Globus pallidus (tissue), 1 donor: ENCODE data around the gene RTN4.
"Not testable (repeated sequence)": the region's sequence is repeated elsewhere in the genome, so short reads cannot be mapped to it uniquely, and the experiment has no call there.

Source experiments
- DNase-seq: peaks from one replicate; pipeline ENCODE4 v3.0.0-alpha.2; 2015; ENCODE audit warnings: low spot score

RTN4 gene

DNA sequence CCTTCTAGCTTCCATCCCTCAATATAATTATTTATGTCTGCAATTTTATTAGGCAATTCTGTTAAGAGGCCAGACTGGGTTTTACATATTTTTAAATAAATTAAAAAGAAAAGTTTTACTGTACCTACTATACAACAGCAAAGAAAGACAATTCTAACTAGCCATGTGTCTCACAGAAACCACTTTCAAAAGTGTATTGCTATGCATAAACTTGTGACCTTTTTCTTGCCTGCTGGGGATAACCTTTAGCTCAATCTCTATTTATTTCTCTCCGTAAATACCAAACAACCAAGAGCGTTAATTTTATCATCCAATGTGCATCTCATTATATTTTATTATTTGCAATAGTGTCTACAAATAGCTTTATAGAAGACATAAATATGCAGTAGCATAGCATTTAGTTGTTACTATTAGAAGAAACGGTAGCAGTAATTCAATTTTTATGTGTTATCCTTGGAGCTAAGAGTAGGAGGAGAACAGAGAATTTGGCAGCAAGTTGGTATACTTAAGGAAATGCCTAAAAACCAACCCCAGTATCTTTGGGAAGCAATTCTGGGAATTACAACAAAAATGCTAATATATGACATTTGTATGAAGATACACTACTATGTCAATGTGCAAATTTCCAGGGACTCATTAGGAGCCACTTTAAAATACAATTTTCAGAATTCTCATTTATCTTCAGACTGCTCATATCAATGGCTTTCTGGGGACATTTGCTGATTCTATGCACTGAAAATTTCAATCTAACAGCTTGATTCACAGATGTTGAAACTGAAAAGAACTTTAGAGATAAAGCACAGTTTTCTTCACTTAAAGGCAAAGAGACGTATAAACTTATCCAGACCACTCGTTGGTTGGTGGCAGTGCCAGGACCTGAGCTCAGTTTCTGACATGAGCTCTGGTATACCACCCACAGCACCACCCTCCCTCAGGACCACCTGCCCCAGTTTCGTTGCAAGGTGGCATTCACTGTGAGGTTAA lies 23.0 kb upstream of the RTN4 start:
- DNase-seq, result no peak

DNA sequence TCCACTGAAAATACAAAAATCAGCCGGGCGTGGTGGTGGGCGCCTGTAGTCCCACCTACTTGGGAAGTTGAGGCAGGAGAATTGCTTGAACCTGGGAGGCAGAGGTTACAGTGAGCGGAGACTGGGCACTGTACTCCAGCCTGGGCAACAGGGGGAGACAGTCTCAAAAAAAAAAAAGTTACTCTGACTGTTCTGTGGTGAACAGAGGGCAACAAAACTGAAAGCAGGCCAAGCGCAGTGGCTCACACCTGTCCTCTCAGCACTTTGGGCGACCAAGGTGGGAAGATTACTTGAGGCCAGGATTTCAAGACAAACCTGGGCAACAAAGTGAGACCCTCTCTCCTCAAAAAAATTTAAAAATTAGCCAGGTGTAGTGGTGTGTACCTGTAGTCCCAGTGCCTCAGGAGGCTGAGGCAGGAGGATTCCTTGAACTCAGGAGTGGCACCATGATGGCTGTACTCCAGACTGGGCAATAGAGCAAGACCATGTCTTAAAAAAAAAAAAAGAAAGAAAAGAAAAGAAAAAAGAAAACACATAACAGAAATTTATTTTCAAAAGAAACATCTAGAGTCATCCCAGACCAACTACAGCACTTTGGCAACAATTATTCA lies 13.6 kb upstream of the RTN4 start:
- no peak for DNase-seq

GRCh38 chr2:55063226-55063625 lies 13.0 kb upstream of the RTN4 start:
- DNase-seq, result no peak

- DNase-seq, result no peak
Observed at GRCh38 chr2:55062754-55063153, 12.5 kb upstream of the RTN4 start.

DNA sequence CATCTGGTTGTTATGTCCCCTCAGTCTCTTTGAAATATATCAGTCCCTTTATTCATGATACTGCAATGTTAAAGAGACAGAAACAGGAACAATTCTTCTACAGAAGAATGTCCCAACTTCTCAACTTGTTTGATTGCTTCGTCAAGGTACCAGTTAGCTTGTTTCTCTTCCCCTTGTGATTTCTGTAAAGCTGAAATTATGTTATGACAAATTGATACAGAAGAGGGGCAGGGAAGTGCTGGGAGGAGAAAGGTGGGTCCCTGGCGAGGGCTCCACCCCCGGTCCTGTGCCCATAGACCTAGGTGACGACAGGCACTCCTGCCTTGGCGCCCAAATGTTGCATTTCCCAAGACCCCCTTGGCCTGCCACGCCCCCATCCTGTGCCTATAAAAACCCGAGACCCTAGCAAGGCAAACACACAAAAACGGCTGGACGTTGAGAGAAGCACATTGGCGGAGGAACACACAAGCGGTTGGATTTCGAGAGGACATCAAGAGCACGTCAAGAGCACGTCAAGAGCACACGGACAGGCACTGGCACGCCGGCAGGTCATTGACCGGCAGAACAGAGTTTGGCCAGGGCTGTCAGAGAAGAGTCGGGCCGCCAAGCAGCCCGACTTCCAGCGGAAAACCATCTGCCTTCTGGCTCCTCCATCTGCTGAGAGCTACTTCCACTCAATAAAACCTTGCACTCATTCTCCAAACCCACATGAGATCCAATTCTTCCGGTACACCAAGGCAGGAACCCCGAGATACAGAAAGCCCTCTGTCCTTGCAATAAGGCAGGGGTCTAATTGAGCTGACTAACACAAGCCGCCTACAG lies 11.5 kb upstream of the RTN4 start:
- DNase-seq, result no peak

- DNase-seq, result no peak
Observed at GRCh38 chr2:55059793-55060192, 9.5 kb upstream of the RTN4 start.

DNA sequence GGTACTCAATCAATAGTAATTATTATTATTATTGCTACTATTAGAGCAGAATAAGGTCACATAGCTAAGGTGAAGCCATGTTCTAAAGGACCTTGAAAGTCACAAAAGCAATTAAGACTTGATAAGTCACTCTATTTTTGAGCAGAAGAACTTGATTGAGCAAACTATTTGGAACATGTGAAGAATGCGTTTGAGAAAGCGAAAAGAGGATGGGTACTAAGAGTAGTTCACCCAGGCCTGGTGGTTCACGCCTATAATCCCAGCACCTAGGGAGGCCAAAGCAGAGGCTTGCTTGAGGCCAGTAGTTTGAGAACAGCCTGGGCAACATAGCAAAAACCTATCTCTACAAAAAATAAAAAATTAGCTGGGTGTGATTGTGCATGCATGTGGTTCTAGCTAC lies 7.2 kb upstream of the RTN4 start:
- DNase-seq, result no peak

- no peak for DNase-seq
Observed at GRCh38 chr2:55056024-55056521, 5.8 kb upstream of the RTN4 start.

GRCh38 chr2:55054106-55054875 lies 4.0 kb upstream of the RTN4 start:
- DNase-seq, result no peak

- not testable (repeated sequence) for DNase-seq
Observed at GRCh38 chr2:55053225-55053624, 3.0 kb upstream of the RTN4 start.

DNA sequence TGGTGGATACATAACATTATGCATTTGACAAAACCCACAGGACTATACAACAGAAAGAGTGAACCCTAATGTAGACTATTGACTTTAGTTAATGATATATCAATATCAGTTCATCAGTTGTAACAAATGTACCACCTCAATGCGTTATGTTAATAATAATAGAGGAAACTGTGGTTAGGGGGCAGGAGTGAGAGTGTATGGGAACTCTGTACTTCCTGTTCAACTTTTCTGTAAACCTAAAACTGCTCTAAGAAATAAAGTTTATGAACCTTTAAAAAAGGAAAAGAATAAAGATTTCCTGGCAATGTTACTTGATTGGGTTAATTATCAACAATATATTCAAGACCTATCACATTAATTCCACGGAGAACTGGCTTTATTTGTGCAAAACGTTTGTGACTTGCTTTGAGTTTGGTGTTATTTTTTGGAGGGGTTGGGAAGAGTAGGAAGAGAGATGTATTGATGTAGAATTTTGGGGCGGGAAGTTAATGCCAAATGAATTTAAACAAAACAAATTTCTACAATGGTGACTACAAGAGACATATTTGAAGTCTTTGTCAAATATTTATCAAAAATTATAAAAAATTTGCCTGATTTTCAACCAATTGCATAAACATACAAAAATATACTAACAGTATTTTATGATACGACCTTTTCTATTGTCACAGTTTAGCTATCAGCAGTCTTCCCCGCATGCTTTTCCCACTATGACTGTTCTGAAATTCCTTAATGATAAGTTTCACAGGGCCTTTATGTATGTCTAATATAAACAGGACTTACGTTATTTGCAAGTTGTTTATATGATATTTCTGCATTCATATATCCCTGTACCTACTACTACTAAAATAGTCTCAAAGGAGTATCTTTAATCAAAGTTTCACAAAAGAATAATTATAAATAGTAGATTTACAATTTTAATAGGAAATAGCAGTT lies 2.1 kb upstream of the RTN4 start:
- no peak for DNase-seq

- peak; percentile 60 for DNase-seq
Observed at GRCh38 chr2:55051026-55051866, 995 bp upstream of the RTN4 start.

GRCh38 chr2:55049821-55050099 lies 491 bp downstream of the RTN4 start:
- no peak for DNase-seq

DNA sequence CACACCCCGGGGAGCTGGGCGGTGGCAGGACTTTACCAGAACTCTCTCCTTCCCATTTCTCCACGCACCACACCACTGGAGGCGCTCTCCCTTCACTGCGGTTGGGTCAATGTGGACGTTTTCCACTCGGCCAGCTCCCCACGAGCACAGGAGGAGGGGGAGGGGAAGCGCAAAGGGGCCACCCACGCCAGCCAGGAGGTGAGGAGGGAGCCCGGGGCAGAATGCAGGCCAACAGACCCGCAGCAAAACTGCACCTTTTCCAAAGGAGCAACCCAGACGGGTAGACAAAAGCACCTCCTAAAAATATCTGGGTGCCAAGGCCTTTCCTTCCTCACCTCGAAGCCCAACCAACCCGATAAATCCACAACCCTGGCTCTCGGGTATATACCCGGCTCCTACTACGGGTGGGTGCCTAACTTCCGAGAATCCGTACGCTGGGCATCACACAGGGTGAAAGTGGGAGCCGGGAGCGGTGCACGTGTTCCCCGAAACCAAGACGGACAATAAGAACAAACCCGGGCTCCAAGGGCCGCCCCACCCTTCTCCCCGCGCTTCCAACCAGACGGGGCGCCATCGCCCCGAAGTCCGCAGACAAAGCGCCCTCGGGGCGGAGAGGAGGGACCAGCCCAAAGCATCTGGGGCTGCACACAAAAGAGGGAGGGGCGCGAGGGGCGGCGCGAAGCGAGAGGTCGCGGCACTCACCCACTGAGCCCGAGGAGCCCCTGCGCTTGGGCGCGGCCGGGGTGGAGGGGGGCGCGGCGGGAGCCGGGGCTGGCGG lies 1.0 kb downstream of the RTN4 start:
- peak; percentile 94 for DNase-seq

DNA sequence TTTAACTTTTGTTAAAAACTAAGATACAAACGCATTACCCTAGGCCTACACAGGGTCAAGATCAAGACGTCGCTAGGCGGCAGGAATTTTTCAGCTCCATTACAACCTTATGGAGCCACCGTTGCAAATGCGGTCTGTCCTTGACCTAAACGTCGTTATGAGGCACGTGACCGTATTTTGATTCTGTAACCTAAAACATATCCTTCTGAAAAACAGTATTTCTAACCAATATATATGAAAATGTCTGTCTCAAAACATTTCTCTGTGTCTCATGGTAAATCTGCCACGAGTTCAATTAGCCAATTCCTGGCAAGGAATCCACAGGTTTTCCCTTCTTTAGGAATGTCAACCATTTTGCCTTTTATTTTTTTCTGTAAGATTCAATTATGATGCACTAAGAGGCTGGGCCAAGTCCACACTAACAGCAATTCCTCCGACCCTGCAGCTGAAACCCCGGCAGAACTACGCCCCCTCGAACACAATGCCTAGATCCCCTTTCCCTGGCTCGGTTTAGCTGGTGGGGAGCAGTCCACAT lies 1.7 kb downstream of the RTN4 start:
- DNase-seq, result peak; percentile 74

DNA sequence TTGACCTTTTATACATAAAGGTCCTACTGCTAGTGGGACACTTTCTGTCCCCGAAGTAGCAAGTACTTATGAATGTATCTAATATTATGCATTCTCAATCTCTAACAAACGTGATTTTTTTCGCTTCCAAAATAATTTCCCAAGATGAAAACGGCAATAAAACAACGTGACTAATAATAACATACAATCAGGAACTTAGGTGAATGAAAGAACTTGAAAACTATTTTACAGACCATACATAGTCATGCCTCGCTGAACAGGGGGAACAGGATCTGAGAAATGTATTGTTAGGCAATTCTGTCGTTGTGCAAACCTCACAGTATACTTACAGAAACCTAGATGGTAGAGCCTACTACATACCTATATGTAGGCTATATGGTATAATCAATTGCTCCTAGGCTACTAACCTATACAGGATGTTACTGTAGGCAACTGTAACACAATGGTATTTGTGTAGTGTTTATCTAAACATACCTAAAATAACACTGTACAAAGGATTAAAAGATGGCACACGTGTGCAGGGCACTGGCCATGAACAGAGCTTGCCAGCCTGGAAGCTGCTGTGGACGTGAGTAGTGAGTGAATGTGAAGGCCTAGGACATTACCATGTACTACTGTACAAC lies 2.5 kb downstream of the RTN4 start:
- DNase-seq, result peak; percentile 76

GRCh38 chr2:55045780-55046179 lies 4.5 kb downstream of the RTN4 start:
- no peak for DNase-seq

- no peak for DNase-seq
Observed at GRCh38 chr2:55043841-55044240, 6.4 kb downstream of the RTN4 start.
